Mesenteric fat pad (tissue), 1 donor: ENCODE results near the gene CMPK2. TPM values are rescaled to one million over a fixed set of nuclear protein-coding genes. Genes with fewer than 3 reads are reported as not detected.

ENCODE experiments used
- DNase-seq: peaks from one replicate; pipeline ENCODE4 v3.0.0-alpha.2; 2020; ENCODE audit warnings: low spot score
- total RNA-seq: library from RNA; stranded (reverse); fragmentation: NEBNext Ultra II Directional; extraction: Animal tissue kit (Norgen Biotek cat#: 25700); gene quantifications from one replicate; pipeline ENCODE4 v1.2.1, GENCODE V29; 2021
- donor health status: DM: yes; HTN: yes; CAD: no.

Gene CMPK2
- total RNA-seq, 1 donor from 2014 or later: 8.7 TPM

GRCh38 chr2:6812857-6813530 is 52.7 kb downstream of the CMPK2 start:
- DNase-seq: no peak

GRCh38 chr2:6810961-6811360 is 54.7 kb downstream of the CMPK2 start:
- no peak for DNase-seq

- DNase-seq: no peak
Observed at GRCh38 chr2:6808426-6808825, 57.3 kb downstream of the CMPK2 start.

- DNase-seq: no peak
Observed at GRCh38 chr2:6806604-6807003, 59.1 kb downstream of the CMPK2 start.

GRCh38 chr2:6800553-6800952 is 65.2 kb downstream of the CMPK2 start:
- no peak for DNase-seq

Other genes with a start within 250 kb of the CMPK2 start
- 5.2 TPM for gene RSAD2, start 11.9 kb upstream of the CMPK2 start, total RNA-seq
- 22.2 TPM for gene RNF144A, start 51.5 kb upstream of the CMPK2 start, total RNA-seq